Measurements from ENCODE around the gene CASP12. TPM values are rescaled to one million over a fixed set of nuclear protein-coding genes. Genes with fewer than 3 reads are reported as not detected.

CASP12 gene
- total RNA-seq, 4 donors from 2014 or later: 0.64 to 1.1 (median 0.84) TPM; not detected in 1

GRCh38 chr11:104879514-104880190 is 18.6 kb downstream of the CASP12 start:
- DNase-seq (ENCODE audit: low spot score in 2 of 2): no peak
- WGBS, 2 donors: 90 to 95% methylated on average over 5 of the region's 5 CpGs
- TF ChIP-seq CTCF (IDR thresholded peaks at IDR 0.05) (no peak), POLR2A (IDR thresholded peaks at IDR 0.05) (no peak)
- intact Hi-C loops (cut with DNase I; ENCODE audit: low total_unique reads): no loop called here
- H3K4me3 ChIP-seq (ENCODE audit: low read depth, poor library complexity, severe bottlenecking): no peak overlapping the region

- no peak overlapping the region for H3K4me3 ChIP-seq (ENCODE audit: low read depth, poor library complexity, severe bottlenecking)
- 75 to 79% methylated on average over 5 of the region's 5 CpGs for WGBS, 2 donors
- intact Hi-C loops (cut with DNase I; ENCODE audit: low total_unique reads): no loop called here
- TF ChIP-seq CTCF (IDR thresholded peaks at IDR 0.05): no peak
- no peak for TF ChIP-seq POLR2A (IDR thresholded peaks at IDR 0.05)
- no peak for DNase-seq (ENCODE audit: low spot score in 2 of 2)
Measured at GRCh38 chr11:104876861-104877431, 21.3 kb downstream of the CASP12 start.

DNA sequence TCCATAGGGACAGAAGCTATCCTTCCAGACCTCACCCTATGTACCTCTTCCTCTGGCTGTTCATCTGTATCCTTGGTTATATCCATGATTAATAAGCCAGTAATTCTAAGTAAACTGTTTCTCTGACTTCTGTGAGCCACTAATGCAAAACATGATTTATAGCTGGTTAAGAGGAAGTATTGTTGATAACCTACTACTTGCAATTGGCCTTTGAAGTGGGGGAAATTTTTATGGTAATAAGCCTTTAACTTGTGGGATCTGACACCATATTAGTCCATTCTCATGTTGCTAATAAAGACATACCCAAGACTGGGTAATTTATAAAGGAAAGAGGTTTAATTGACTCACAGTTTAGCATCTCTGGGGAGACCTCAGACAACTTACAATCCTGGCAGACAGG is 21.9 kb downstream of the CASP12 start:
- no peak for DNase-seq (ENCODE audit: low spot score in 2 of 2)
- intact Hi-C loops (cut with DNase I; ENCODE audit: low total_unique reads): no loop called here
- no peak overlapping the region for H3K4me3 ChIP-seq (ENCODE audit: low read depth, poor library complexity, severe bottlenecking)
- TF ChIP-seq CTCF (IDR thresholded peaks at IDR 0.05): no peak
- no peak for TF ChIP-seq POLR2A (IDR thresholded peaks at IDR 0.05)

DNA sequence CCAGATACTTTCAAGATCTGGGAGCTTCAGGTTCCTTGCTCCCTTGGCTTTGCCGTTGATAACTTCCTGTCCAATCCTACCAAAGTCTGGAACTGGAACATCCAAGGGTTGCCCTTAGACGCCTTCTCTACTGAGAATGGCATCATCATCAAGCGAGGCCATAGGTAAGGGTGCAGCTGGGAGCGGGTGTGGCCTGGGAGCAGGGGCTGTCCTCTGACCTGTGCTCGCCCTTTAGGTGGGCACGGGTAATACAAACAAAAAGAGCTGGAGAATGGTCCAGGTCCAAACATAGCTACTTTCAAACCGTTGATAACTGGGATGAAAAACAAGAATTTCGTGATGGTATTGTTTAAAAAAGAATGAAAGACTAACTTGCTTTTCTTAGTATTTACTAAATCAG is 25.0 kb downstream of the CASP12 start:
- H3K4me3 ChIP-seq (ENCODE audit: low read depth, poor library complexity, severe bottlenecking): no peak overlapping the region
- DNase-seq (ENCODE audit: low spot score in 2 of 2): no peak
- intact Hi-C loops (cut with DNase I; ENCODE audit: low total_unique reads): no loop called here
- WGBS, 2 donors: 82 to 83% methylated on average over 8 of the region's 8 CpGs
- TF ChIP-seq CTCF (IDR thresholded peaks at IDR 0.05): no peak
- no peak for TF ChIP-seq POLR2A (IDR thresholded peaks at IDR 0.05)

GRCh38 chr11:104872393-104872792 is 25.9 kb downstream of the CASP12 start:
- TF ChIP-seq CTCF (IDR thresholded peaks at IDR 0.05): no peak
- TF ChIP-seq POLR2A (IDR thresholded peaks at IDR 0.05): no peak
- 58 to 62% methylated on average over 3 of the region's 3 CpGs for WGBS, 2 donors
- no peak for DNase-seq (ENCODE audit: low spot score in 2 of 2)
- no peak overlapping the region for H3K4me3 ChIP-seq (ENCODE audit: low read depth, poor library complexity, severe bottlenecking)
- intact Hi-C loops (cut with DNase I; ENCODE audit: low total_unique reads): no loop called here

DNA sequence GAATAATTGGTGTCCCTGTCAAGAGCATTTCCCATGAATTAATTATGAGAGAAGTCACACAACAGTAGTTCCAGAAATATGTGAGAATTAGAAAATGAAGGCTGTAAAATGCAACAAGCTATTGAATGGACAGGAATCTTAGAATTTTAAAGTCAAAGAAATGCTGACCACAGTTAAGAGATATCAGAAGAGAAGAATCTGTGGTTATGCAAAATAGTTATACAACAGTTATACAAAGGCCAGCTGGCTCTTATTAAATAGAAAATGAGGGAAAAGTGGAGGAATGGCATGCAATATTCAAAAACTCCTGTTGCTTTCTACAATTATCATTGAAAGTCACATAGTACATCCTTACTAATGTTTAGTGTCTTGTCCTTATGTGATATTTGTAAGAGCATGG is 27.4 kb downstream of the CASP12 start:
- H3K4me3 ChIP-seq (ENCODE audit: low read depth, poor library complexity, severe bottlenecking): no peak overlapping the region
- intact Hi-C loops (cut with DNase I; ENCODE audit: low total_unique reads): no loop called here
- DNase-seq (ENCODE audit: low spot score in 2 of 2): no peak
- TF ChIP-seq CTCF (IDR thresholded peaks at IDR 0.05) (no peak), POLR2A (IDR thresholded peaks at IDR 0.05) (no peak)
